NCI-H774 (cell line): ENCODE data around the gene KCTD3.

Experiments used
- DNase-seq: peaks from one replicate; lab custom pipeline; 2025; lab: John Stamatoyannopoulos, UW

The KCTD3 gene

GRCh38 chr1:215606564-215607168 is 39.6 kb downstream of the KCTD3 start:
- no peak for DNase-seq

- no peak for DNase-seq
Observed at GRCh38 chr1:215607412-215607811, 40.3 kb downstream of the KCTD3 start.

GRCh38 chr1:215608646-215609045 is 41.5 kb downstream of the KCTD3 start:
- DNase-seq: no peak

GRCh38 chr1:215612391-215612790 is 45.3 kb downstream of the KCTD3 start:
- no peak for DNase-seq

- no peak for DNase-seq
Observed at GRCh38 chr1:215617979-215618378, 50.9 kb downstream of the KCTD3 start.

GRCh38 chr1:215623162-215623561 is 56.1 kb downstream of the KCTD3 start:
- no peak for DNase-seq

GRCh38 chr1:215625949-215626348 is 58.8 kb downstream of the KCTD3 start:
- DNase-seq: no peak

GRCh38 chr1:215631040-215631439 is 63.9 kb downstream of the KCTD3 start:
- no peak for DNase-seq

GRCh38 chr1:215631489-215631888 is 64.4 kb downstream of the KCTD3 start:
- DNase-seq: peak; percentile 29

- no peak for DNase-seq
Observed at GRCh38 chr1:215635827-215636226, 68.7 kb downstream of the KCTD3 start.

- DNase-seq: no peak
Observed at GRCh38 chr1:215636258-215636965, 69.3 kb downstream of the KCTD3 start.

- DNase-seq: no peak
Observed at GRCh38 chr1:215637041-215637573, 70.0 kb downstream of the KCTD3 start.

- no peak for DNase-seq
Observed at GRCh38 chr1:215640429-215641148, 73.5 kb downstream of the KCTD3 start.

- no peak for DNase-seq
Observed at GRCh38 chr1:215643592-215644321, 76.7 kb downstream of the KCTD3 start.

- no peak for DNase-seq
Observed at GRCh38 chr1:215645182-215645581, 78.1 kb downstream of the KCTD3 start.

- DNase-seq: no peak
Observed at GRCh38 chr1:215645861-215646260, 78.8 kb downstream of the KCTD3 start.

GRCh38 chr1:215647738-215648137 is 80.6 kb downstream of the KCTD3 start:
- no peak for DNase-seq

GRCh38 chr1:215648957-215649356 is 81.9 kb downstream of the KCTD3 start:
- no peak for DNase-seq

GRCh38 chr1:215650446-215651149 is 83.5 kb downstream of the KCTD3 start:
- DNase-seq: no peak

- DNase-seq: no peak
Observed at GRCh38 chr1:215651867-215652266, 84.8 kb downstream of the KCTD3 start.

- no peak for DNase-seq
Observed at GRCh38 chr1:215652371-215652770, 85.3 kb downstream of the KCTD3 start.

- DNase-seq: no peak
Observed at GRCh38 chr1:215657047-215657446, 89.9 kb downstream of the KCTD3 start.
